Measurements from ENCODE around the gene NUDT1.
A peak's percentile ranks its signal among the peaks of the same experiment; 100 is the strongest.

NUDT1 gene

DNA sequence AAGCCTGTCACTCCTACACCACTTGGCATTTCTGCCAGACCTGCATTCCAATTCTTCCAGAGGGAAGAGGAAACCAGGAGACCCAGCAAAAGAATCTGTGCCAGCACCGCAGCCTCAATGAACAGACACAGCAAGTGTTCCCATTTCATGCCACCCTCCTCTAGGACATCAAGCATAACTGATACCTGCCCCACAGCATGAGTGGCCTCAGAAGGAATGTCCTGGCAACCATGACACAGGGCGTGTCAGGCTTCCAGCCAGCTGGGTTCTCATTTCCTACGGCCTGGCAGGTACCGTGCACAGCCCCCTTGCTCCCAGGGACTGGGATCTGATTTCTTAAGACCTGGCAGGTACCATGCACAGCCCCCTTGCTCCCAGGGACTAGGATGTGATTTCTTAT, 17.1 kb upstream of the NUDT1 start:
- DNase-seq = no peak

DNA sequence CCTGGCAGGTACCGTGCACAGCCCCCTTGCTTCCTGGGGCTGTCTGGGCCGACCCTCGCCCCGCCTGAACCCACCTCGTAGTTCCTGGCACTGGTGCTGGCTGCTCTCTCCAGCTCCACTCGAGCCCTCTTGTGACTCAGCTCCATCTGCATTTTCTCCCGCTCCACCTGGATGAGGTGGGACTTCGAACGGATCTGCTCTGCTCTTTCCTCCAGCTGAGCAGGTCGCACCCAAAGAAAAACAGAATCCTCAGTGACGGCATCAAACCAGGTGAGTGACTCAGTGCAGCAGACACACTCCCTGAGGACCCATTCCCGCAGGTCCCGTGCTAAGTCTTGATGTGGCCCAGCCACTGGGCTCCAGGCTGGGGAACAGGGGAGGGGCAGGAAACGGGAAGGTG, 16.7 kb upstream of the NUDT1 start:
- DNase-seq = no peak

DNA sequence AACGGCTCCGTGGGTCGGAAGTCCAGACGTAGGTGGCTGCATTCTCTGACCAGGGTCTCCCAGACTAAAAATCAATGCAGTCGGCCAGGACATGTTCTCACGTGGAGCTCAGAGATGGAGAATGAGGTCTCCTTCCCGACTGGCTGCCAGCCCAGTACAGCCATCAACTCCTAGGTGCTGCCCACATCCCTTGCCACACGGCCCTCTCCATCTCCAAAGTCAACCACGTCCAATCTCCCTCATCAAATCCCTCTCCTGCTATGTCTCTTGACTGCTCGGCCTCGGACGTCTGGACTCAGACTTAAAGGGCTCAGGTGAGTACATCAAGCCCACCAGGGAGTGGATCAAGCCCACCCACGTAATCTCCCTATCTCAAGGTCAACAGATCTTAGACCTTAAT, 16.2 kb upstream of the NUDT1 start:
- no peak for DNase-seq

- DNase-seq = no peak
These were observed 14.3 kb upstream of the NUDT1 start for GRCh38 chr7:2227699-2228098.

DNA sequence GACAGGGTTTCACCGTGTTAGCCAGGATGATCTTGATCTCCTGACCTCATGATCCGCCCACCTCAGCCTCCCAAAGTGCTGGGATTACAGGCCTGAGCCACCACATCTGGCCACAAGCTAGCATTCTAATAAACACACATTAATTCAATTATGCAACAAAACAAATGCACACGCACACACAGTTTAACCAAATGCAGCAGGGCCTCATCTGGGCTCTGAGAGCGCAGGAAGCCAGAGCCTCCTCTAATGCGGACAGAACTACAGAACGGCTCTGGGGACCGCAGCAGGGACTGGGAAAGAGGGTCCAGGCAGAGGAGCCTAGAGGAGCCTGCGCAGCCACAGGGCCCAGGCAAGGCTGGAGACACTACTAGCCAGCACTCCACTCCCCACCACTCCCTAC, 13.1 kb upstream of the NUDT1 start:
- DNase-seq = no peak

- no peak for DNase-seq
These were observed 12.6 kb upstream of the NUDT1 start for GRCh38 chr7:2229467-2229866.

GRCh38 chr7:2230226-2230625, 11.8 kb upstream of the NUDT1 start:
- no peak for DNase-seq

DNA sequence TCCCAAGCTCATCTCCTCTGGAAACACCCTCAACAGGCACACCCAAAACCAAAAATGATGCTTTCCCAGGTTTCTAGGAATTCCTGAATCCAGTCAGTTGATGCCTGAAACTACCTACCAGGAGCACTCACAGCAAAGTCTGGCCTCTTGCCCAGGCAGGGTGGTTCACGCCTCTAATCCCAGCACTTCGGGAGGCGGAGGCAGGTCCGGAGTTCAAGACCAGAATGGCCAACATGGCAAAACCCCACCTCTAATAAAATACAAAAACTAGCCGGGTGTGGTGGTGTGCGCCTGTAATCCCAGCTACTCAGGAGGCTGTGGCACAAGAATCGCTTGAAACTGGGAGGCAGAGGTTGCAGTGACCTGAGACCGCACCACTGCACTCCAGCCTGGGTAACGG, 11.1 kb upstream of the NUDT1 start:
- DNase-seq = no peak

DNA sequence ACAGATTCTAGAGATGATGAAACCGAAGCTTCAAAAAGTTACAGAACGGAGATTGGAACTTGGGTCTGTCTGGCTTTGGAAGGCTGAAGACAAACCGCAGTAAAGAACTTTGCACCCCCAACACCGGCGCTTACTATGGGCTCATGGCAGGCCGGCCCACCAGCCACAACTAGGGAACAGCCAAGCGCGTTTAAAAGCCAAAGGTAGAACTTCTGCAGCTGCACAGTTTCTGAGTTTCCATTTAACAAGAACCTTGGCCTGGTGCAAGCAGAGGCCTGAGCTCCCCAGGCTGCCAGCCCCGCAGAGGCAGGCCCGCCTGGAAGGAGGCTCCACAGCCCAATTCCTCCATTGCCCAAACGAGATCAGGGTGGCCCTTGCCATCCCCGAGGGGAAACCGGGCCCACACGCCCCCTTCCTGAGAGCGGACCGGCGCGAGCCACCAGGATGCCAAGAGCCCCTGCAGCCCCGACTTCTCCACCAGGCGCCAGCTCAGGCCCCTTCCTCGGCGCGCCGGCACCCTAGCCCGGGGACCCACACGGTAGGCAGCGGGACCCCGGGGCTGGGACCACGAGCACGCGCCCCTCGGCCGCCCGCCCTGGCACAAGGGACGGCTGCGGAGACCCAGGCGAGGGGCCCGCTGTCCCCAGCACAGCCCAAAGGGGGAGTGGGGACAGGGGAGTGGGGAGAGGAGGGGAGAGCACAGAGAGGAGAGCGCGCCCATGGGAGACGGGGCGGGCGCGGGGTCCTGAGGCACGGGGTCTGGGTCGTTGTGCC, 9.8 kb upstream of the NUDT1 start:
- DNase-seq = no peak

DNA sequence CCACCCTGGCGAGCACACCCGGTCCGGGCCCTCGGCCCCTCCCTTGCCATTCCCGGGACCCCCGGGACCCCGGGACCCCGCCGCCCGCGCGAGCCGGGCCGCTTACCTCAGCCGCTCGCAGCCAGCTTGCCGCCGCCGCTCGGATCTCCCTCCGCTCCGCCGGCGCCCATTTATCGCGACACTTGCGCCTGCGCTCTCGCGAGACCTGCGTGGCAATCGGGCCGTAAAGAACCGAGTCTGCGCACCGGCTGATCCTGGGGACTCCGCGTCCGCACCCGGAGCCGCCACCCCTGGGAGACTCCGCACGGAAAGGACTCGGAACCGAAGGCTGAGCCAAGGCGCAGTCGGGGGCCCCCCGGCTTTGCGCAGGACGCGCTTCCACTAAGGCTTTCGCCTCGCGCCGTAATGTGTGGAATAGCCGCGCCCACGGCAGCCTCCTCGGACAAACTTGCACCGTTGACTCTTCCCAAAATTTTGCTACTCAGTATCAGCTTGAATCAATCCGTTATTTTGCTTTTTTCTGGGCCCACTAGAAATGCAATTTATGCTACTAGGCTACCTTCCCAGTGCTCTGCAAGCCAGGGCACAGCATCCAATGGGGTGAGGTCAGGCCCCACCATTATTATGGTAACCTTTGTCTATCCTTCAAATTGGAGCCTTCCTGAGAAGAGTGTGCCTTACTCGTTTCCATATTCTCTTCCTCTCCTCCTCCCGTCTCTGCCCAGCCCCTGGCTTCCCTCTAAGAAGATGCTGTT, 9.1 kb upstream of the NUDT1 start, which contains the start of gene MAD1L1:
Gene MAD1L1, minus strand, starts transcription at position 180 of the 755 bp plus-strand sequence. CDS start 2,812 bp downstream, outside the sequence.
- peak; percentile 85 to 91 for DNase-seq

DNA sequence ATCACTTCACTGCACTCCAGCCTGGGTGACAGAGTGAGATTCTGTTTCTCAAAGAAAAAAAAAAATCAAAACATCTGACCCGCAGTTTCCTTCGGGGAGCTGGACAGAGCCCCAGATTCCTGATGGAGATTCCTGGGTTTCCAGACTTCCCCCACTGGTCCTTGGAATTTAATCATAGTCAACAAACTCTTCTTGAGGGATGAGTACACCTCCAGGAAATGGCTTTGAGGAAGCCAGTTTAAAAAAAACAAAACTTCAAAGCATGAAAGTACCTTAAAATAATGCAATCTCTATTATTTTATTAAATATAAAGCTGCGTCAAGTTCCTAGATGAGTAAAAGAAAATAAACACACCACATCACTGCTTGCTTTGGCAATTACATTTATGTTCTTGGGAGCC, 8.1 kb upstream of the NUDT1 start:
- no peak for DNase-seq

DNA sequence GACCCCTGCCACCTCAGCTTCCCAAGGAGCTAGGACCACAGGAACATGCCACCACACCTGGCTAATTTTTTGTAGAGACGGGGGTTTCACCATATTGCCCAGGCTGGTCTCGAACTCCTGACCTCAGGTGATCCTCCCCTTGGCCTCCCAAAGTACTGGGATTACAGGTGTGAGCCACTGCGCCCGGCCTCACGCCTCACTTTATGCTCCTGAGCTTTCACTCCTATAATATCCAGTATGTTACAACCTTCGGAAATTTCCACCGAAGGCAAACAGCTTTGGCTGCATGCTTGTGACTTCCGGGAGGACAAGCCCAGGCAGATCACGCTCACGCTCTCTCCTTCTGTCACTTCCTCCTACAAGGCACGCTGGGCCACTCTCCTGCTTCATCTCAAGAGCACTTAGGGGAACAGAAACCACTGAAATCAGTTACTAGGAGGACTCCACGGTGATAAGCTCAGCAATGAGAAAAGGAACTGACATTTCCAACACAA, 4.9 kb upstream of the NUDT1 start:
- DNase-seq = peak; percentile 33 to 80

DNA sequence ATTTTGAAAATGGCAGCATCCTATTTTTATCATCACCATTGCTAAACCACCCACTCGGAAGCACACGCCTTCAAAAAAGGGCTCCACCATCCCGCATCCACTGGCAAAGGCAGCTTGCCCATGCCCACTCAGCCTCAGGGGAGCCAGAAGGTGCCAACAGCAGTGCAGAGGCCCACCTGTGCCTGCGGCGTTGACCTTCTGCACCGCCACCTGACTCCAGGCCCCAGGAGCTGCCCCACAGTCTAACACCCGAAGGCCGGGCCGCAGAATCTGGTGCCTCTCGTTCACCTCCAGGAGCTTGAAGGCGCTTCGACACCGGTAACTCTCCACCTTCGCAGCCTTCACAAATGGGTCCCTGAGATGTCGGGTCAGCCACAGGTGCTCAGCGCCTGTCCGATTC, 2.8 kb upstream of the NUDT1 start:
- DNase-seq = no peak

DNA sequence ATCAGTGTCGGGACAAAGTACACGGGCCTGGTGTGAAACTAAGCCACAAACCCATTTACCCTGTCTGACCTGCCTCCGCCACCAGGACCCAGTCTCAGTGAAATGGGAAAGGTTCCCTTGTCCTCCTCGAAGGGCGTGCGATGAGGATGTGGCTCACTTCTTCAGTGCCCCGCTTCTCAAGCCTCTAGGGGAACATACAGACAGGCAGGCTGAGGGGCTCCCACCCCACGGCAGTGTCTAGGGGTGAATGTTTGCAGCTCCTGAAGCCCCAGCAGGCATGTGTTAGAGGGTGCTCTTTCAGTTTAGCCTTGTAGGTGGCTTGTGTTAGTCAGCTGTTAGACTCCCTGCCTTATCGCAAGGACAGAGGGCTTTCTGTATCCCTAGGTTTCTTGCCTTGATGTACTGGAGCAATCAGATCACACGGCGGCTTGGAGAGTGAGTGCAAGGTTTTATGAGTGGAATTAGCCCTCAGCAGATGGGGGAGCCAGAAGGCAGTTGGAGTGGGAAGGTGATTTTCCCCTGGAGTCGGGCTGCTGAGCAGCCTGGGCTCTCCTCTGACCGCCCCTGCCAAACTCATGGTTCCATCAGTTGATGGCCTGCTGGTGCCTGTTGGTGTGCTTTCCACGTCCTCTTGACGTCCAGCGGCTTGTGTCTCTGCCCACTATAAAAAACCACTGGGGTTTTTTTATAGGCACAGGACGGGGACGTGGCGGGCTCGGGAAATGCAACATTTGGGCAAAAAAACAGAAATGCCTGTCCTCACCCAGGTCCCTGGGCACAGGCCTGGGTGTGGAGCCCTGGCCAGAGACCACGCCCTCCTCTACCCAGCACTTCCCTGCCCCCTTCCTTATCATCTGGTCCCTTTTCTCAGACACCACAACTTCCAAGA, 759 bp downstream of the NUDT1 start:
- DNase-seq = peak in 1 of 2 donors; percentile 16

DNA sequence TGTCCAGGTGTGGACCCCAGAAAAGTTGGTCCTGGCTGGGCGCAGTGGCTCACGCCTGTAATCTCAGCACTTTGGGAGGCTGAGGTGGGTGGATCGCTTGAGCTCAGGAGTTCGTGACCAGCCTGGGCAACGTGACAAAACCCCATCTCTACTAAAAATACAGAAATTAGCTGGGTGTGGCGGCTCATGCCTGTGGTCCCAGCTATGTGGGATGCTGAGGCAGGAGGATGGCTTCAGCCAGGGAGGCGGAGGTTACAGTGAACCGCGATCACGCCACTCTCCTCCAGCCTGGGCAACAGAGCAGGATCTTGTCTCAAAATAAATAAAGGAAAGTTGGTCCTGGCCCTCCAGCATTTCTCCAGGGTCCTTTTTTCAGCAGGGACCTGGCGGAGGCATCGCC, 1.4 kb downstream of the NUDT1 start:
- DNase-seq = no peak

DNA sequence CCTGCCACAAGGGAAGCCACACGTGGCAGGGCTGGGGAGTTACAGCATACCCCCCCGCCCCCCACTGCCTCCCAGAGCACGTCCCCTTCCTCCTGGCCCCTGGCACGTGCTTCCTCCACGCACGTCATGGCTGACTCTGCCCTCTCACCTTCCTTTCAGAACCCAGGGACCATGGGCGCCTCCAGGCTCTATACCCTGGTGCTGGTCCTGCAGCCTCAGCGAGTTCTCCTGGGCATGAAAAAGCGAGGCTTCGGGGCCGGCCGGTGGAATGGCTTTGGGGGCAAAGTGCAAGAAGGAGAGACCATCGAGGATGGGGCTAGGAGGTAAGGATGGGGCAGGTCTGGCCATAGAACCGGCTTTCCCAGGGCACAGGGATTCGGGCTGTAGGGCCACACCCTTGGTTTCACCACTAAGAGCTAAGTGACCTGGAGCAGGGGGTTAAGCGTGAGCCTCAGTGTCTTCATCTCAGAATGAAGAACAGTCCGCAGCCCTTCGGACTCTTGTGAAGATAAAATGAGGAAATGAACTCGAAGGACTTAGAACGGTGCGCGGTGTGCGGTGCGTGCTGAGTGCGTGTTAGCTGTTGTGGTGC, 2.5 kb downstream of the NUDT1 start:
- no peak for DNase-seq

GRCh38 chr7:2245883-2246675, 4.1 kb downstream of the NUDT1 start:
- no peak for DNase-seq

DNA sequence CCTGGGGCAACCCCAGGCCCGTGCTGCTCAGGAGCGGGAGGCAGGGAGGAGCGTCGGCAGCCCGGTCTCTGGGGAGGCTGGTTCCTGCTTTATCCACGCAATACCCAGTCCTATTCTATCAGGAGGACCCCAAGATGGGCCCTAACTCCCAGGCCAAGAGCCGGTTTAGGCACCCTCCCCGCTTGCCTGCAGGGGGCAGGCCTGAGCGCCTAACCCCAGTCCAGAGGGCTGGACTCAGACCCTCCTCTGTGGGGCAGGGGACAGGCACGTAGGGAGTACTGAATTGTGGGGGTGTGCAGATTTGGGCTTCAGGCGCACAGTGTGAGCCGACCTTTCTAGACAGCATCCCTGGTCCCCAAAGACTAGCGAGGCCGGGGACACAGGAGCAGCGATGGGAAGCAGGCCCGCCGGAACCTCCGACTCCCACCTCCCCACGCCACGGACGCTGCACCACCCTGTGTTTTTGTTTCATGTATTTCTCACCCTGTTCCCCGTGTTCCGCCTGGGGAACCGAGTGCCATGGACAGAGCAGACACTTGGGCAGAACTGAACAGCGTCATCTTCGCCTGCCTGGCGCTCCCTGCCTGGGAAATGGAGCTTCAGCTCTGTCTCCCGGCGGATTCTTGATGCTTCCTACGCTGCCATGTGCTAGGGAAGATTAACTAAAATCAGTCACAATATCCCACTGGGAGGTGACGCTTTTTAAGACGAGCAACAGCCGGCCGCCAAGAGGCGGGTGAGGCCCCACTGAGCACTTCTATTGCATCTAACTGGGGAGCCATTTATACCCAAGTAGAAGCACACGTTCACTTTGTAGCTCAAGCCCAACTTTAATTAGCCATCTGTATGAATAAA, 5.3 kb downstream of the NUDT1 start:
- peak in 1 of 2 donors; percentile 20 for DNase-seq

- DNase-seq = peak; percentile 15 to 28
These were observed 7.1 kb downstream of the NUDT1 start for GRCh38 chr7:2248984-2249694.

GRCh38 chr7:2249744-2250323, 7.8 kb downstream of the NUDT1 start:
- DNase-seq = no peak
